Activated CD4-positive, CD25-positive, alpha-beta regulatory T cell treated with anti-CD3 and anti-CD28 coated beads, Interleukin-2, amount 50 U/mL, for 24 hours (primary cell): ENCODE results near the gene FLYWCH2.

ENCODE experiments used
- ATAC-seq, 2 donors: fragments of 150-1000 bp; cut with Tn5 transposase; one replicate each; pipeline ENCODE4 v1.10.0; 2021; ENCODE audit warnings: mild to moderate bottlenecking in 1 of 2, moderate library complexity in 1 of 2

FLYWCH2 gene, protein sequence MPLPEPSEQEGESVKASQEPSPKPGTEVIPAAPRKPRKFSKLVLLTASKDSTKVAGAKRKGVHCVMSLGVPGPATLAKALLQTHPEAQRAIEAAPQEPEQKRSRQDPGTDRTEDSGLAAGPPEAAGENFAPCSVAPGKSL

DNA sequence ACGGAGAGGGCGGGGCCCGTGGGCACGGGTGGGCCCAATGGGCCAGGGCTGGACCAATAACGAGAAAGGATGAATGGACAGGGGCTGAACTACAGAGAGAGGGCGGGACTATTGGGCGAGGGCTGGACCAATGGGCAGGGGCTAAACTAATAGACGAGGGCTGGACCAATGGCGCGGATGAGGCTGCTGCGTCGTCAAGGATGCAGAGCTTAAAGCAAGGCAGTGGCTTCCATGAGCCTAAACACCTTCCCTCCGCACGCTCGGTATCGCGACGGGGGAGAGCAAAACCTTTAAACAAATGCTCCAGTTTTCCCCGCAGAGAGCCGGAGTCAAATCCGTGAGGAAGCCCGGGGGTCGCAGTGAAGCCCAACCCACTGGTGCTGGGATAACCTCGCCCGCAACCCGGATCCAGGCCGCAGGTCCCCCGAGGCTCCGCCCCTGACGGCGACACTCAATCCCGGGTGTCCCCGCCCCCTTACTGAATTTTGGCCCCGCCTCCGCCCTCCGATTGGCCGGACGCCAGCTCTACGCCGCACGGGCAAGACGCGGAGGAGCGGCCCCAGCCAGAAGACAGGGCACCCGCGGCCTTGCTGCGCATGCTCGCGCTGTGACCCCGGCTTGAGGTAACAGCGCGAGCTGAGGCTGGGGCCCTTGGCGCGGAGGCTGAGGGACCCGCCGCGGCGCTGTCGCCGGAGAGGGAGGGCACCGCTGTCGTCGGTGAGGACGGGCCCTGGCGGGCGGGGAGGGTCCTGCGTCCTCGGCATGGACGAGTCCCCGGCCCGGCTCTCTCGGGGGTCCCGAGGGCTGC is at the start of gene FLYWCH2:
FLYWCH2 (plus strand) TSS at position 566 of the 808 bp plus-strand sequence. CDS start 13,235 bp downstream, outside the sequence.
- peak; percentile 94 for ATAC-seq

DNA sequence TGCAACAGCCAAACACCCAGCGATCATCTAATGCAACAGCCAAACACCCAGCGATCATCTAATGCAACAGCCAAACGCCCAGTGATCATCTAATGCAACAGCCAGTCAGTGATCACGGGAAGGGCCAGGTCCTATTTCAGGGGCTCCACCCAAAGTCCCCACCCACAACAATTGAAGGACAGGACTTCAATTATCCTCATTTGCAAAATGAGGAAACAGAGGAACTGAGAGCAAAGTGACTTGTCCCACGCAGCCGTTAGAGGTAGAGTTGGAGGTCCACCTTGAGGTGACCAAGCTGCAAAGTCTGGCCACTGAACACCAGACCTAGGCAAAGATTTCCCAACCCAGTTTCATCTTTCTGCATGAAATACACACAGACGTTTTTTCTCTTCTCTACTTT is 49.2 kb upstream of the FLYWCH2 start:
- ATAC-seq: no peak

DNA sequence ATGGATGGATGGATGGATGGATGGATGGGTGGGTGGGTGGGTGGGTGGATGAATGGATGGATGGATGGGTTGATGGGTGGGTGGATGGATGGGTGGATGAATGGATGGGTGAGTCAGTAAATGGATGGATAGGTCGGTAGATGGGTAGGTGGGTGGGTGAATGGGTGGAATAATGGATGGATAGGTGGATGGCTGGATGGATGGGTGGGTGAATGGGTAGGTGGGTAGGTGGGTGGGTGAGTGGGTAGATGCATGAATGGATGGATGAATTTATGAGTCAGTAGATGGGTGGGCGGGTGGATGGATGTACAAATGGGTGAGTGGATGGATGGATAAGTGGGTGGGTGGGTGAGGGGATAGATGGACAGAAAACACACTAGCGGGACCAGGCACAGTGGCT is 48.0 kb upstream of the FLYWCH2 start:
- no peak for ATAC-seq

DNA sequence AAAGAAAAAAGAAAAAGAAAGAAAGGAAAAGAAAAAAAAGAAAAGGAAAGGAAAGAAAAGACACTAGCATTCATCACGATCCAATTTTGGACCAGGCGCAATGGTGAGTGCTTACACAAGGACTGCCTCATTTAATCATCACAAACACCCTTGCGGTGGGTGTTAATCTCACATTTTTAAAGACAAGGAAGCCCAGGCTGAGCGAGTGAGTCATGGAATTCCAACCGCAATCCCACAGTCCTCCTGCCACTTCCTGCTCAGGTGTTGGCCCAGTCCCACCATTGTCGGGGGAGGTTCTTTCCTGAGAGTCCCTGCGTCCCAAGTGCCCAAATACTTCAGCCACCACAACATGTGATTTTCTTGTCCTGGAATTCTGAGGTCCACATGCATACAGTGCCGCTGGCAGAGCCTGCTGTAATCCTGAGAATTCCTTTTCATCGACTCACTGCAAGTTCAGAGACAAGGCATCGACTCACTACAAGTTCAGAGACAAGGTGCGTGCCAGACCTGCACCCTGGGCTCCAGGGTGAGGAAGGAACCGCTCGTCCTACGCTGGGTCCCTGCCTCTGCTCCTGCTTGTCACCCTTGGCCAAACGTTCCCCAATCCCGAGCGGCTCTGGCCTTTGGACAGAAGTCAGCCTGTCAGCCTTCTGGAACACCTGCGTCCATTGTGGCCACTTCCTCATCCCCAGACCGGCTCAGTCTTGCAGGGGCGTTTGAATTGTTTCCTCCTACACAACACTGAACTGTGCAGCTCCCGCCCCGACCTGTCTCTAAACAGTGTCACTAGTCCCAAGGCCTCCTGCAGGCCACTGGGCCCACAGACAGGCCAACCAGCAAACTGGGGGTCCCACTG is 47.1 kb upstream of the FLYWCH2 start:
- ATAC-seq: no peak

DNA sequence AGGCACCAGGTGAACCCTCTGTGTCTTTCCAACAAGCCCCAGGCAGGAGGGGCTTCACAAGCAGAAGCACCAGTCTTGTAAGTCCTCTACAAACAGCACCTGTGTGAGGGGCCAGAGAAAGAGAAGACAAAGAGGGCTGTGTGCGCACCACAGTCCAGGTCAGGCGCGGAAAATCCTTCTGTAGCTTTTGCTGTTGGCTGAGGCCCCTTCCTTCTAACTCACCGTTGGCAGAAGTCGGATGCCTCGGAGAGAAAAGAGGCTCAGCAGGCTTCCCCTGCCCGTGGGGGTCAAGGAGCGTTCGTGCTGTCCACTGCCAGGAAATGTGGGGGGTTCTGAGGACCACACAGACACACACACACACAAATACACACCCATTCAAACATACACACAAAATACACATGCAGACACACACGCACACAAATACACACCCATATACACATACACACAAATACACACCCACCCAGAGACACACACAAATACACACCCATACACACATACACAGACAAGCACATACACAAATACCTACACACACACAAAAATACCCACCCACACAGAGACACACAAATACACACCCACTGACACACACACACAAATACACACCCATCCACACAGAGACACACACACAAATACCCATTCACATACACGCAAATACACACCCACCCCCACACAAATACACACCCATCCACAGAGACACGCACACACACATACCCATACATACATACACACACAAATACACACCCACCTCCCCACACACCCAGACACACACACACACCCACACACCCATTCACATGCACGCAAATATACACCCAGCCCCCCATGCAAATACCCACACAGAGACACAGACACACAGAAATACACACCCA is 46.1 kb upstream of the FLYWCH2 start:
- no peak for ATAC-seq

DNA sequence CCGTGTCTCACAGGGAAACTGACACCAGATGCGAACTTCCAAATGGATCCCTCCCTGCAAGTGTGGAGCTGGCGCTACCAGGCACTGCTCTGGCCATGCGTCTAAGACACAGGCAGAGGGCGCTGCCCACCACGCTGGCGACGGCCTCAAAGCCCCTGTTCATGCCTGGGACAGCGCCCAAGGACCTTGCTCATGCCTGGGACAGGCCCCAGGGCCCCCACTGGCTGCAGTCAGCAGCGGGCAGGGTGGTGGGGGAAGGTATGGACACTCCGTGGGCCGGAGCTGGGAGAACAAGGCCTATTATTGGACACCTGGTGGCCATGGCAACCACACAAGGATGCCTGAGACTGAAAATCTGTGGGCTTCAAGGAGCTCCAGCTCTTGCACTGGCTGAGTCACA is 44.1 kb upstream of the FLYWCH2 start:
- ATAC-seq: peak; percentile 32 to 59

DNA sequence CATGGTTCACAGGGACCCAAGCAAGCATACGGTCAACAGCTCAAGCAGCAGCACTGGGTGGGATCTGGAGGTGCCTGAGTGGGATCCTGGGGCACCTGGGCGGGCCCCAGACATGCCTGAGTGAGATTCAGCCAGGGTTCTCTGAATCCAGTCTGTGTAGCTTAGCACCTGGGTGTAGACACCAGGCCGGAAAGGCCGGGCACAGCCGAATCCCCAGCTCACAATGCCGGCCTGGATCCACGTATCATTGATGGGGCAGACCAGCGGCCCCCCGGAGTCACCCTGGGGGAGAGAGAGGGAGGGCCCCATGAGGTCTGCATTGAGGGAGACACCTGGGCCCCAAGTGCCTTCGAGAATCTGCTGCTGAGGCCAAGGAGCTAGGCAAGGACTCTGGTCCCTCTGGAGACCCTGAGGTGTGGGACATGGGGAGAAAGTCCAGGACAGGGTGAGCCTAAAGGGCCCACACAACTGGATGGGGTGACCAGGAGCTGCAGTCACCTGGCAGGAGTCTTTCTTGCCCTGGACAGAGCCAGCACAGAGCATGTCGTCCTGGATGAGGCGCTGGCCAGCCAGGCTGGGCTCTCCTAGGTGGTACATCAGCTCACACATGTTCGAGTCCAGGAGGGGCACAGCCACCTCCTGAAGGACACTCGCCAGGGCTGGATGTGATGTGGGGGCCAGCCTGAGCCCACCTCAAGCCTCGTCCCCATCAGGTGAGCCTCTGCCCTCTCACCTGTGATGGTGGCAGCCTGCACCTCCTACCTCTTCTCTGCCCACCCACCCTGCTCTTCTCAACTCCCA is 43.2 kb upstream of the FLYWCH2 start:
- ATAC-seq: no peak

DNA sequence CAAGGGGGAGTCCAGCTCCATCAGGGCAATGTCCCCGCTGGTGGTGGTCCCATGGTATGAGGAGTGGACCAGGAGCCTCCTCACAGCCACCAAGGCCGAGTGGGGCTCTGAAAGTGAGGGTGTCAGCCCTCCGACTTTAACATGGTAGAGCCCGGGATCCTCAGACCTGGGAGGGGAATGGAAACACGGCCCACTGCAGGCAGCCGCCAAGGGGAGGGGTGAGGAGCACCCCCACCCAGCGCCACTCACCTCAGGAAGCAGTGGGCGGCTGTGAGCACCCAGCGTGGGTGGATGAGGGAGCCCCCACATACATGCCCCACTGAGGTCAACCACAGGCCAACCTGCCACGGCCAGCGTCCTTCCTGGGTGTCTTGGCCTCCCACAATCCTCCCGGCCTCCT is 42.1 kb upstream of the FLYWCH2 start:
- ATAC-seq: no peak

DNA sequence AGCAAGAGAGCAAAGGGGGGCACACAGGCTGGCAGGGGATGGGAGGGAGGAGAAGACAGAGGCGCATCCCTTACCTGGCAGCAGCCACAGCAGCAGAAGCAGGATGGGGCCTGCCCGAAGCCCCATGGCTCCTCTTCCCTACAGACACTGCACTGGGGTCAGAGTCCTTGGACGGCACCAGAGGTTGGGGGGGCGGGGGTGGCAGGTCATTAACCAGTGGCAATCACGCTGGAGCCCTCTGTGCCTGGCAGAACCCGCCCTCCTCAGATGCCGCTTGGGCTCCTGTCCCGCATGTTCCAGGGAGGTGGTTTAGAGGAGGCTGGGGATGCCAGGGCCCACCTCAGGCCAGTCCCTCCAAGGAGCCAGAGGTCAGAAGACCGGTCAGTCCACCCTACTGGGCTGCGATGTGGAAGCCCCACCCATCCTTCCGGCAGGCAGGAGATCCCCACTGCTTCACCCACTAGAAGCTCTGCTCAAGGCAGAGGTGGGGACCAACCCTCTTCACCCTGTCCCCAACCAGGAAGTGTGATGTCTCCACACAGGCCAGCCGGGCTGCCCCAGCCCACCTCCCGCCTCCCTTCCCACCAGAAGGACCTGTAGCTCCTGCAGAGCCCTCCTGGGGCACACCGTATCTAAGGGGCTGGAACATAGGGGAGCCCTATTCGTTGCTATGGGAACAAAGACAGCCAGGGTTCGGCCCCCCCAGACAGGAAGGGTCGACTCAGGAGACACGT is 41.2 kb upstream of the FLYWCH2 start:
- no peak for ATAC-seq

DNA sequence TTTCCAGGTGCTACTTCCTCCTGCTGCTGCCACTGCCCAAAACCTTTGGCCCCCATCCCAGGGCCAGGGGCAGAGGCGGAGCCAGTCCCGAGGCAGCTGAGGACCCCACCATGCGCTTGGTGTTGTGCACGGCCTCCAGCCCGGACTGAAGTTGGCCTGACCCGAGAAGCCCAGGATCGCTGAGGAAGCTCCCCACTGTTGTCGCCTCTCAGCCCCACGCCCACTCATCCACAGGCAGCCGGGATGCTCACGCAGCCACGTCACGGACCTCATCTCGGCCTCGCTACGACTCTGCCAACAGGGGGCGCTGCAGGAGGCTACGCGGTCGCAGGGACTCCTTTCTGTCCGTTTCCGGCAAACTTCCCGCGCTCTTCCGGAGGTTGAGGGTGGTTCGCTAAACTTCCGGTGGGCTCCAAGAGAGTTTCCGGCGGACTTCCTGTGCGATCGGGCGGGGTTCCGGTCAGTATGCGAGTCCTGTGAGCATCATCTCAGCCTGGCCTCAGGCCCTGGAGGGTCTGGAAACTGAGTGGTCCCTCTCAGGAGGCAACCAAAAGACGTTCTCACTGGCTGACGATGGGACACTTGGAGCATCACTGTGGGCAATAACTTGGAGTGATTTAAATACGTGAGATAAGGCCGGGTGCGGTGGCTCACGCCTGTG is 40.5 kb upstream of the FLYWCH2 start:
- ATAC-seq: peak; percentile 64 to 71

DNA sequence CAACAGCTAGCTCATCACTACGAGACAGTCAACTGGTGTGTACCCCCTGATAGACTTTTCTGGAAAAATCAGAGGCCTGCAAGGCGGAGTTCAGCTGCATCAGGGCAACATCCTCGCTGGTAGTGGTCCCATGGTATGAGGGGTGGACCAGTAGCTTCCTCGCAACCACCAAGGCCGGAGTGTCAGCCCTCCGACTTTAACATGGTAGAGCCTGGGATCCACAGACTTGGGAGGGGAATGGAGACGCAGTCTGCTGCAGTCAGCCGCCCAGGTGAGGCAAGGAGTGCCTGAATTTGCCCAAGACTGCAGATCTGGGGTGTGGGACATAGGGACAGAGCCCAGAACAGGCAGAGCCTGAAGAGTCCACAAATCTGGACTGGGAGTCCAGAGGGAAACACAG is 39.5 kb upstream of the FLYWCH2 start:
- no peak for ATAC-seq

DNA sequence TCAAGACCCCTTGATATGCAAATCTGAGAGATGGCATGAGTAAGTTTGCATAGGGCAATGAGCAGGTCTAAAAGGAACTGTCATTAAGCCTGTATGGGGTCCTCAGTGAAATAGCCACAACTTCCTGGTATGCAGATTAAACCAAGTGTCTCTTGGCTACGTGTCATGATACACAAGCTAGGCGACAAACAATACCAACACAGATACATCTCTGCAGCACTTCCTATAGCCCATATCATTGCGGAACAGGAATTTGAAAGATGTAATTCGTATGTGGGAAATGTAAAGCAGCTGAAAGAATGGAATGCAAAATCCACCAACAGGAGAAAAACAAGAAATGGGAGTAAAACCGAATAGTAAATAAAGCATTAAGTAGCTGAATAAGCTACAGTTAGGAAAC is 37.9 kb upstream of the FLYWCH2 start:
- ATAC-seq: no peak

DNA sequence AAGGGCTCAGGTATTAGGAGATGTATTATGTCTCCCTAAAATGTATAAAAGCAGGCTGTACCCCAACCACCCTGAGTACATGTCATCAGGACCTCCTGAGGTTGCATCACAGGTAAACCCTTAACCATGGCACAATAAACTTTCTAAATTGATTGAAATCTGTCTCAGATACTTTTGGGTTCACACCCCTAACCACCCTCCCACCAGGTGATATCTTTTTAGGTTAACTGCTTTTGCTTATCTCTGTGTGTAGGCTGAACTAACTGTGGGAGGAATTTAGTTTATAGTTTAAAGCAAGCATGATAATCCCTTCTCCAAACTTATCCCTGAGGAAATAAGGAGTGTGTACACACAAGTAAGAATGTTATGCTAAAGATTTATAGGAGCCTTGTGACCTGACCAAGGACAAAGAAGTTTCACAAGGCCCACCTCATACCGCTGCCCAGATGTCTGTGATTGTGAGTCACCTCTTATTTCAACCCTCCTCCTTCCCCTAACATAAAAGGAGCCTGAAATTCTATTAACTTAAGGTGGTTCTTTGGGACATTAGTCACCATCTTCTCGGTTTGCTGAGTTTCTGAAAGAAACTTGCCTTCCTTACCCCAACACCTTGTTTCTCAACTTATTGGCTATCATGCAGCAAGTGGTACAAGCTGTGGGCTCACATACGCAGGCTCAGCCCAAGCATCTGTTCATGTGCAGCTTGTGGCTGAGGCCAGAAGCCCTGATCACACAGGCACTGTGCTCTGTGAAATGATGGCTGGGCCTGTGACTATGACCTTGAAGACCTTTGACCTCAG is 36.3 kb upstream of the FLYWCH2 start:
- ATAC-seq: peak; percentile 64 to 75

DNA sequence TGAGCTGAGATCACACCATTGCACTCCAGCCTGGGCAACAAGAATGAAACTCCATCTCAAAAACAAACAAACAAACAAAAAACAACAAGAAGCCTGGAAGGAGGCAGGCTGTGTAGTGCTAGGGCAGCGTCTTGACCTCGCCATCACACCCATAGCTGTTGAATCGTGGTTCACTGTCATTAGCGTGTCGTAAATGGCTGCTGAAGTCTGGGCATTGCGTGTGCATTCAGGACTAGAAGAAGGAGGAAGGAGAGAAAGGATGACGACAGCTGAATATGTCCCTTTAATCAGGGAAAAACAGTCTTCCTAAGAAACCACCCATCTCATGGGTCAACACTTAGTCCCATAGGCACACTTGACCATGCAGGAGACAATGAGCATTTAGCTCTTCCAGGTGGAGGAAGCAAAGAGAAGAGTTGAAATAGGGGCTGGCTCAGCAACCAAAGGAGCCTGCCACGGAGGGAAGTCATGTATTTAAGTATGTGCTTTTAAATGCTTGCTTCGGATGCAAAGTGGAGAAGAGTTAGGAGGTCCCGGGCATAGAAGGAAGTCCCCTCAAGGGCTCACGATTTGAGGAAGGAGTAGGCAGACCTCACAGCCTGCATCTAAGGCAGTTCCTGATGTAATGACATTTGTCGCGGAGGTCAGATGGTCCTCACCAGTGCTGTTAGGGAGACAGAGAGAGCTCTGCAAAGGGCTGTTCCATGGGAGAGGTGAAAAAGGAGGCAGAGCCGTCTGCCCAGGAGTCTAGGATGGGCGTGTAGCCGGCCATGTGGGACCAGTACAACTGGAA is 33.9 kb upstream of the FLYWCH2 start:
- no peak for ATAC-seq

DNA sequence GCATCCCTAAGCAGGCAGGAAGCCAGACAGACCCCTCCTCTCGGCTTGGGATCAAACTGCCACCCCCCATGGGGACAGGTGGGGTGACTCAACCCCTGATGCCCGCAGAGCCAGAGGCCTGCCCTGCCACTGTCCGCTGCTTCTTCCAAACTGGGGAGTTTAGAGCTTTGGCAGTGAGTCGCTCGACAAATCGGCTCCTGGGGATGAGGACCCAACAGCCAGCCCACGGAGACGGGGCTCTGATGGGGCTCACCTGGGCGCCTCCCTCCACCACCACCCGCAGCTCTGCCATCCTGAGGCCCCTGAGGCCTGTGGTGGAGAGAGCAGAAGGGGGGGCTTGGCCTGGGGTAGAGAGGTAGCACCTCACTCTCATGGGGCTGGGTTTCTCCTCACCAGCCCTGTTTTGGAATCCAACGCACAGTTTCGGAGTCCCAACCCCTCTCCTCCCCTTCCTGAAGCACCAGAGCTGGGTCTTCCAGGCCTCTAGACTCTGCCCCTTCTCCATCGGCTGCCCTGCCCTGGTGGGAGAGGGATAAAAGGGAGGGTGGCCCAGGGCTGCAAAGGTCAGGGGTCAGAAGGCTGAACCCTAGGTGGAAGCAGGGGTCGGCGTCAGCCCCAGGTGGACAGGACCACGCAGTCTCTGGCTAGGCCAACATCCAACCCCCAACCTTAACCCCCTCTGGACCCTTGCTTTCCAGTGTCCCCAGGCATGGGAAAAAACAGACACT is 30.8 kb upstream of the FLYWCH2 start:
- no peak for ATAC-seq

DNA sequence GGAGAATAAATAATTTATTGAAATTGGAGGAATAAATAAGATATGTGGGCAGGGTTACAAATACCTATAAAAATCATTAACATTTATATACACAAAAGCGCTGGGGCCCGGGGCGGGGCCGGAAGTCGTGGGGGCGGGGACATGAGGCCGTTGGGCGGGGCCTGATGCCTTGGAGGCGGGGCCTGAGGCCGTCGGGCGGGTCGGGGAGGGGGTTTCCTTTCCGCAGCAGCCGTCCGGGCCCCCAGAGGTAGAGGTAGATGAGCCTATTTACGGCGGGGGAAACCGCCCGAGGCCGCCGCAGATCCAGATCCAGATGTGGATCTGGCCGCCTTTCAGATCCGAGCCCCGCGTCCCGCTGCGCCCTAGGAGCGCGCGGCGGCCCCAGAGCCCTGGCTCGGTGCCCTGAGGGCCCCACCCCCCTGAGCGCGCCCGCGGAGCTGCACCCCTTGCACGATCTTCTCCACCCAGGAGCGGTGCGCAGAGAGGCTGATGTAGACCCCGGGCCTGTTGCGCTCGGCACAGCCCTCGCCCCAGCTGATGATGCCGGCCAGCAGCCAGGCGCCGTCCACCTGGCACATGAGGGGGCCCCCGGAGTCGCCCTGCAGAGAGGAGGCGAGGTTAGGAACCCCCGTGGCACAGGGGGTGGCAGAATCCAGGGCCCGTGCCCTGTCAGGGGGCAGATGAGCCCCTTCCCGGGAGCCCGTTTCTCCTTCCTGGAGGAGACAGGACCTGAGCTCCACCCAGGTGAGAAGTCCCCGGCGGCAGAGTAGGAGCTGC is 30.1 kb upstream of the FLYWCH2 start:
- ATAC-seq: no peak

DNA sequence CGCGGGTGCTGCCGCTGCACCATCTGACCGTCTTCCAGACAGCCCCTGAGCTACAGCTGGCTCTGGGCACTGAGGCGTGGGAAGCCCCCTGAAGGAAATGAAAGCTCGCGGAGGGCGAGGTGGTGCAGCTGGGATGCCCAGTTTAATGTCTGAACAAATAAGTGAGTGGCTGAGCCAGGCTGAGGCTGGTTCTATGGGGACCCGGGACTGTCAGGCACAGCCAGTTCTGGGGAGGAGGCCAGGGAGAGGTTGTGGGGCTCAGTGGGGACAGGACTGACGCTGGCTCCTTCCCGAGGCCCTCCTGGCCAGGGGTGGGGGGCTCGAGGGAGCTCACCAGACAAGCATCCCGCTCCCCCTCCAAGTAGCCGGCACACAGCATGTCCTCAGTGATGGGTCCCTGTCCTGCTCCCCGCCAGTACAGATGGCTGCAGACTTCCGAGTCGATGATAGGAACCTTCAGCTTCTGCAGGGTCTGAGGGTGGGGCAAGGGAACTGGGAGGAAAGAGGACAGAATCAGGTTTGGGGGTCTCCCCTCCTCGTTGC is 29.4 kb upstream of the FLYWCH2 start:
- ATAC-seq: no peak
